Esophagus muscularis mucosa (tissue), 4 donors: ENCODE measurements around the gene KCNA3. TPM values are rescaled to one million over a fixed set of nuclear protein-coding genes. Genes with fewer than 3 reads are reported as not detected.

Experiments used
- DNase-seq: peaks from one replicate; pipeline ENCODE4 v3.0.0-alpha.2; 2017; ENCODE audit errors: extremely low spot score
- H3K27ac ChIP-seq, 4 donors: fragments of 200-600 bp; sonication (generic); replicated peaks in 1 of 4; 1 replicate in 3 of 4; 2 replicates in 1 of 4; pipeline ENCODE4 v1.5.1; 2016 to 2019; ENCODE audit warnings: mild to moderate bottlenecking in 1 of 4
- H3K27me3 ChIP-seq, 4 donors: fragments of 200-600 bp; sonication (generic); one replicate each; pipeline versions ENCODE4 v1.5.1 to v1.6.0; 2016 to 2019
- H3K36me3 ChIP-seq, 4 donors: fragments of 200-600 bp; sonication (generic); one replicate each; pipeline ENCODE4 v1.5.1; 2016 to 2019
- H3K4me1 ChIP-seq, 4 donors: fragments of 200-600 bp; sonication (generic); one replicate each; pipeline ENCODE4 v1.5.1; 2016 to 2019
- H3K4me3 ChIP-seq, 4 donors: fragments of 200-600 bp; sonication (generic); 1 replicate in 2 of 4; 2 replicates in 2 of 4; pipeline ENCODE4 v1.5.1; 2016 to 2019; ENCODE audit warnings: mild to moderate bottlenecking in 4 of 4, moderate library complexity in 1 of 4
- H3K9me3 ChIP-seq, 4 donors: fragments of 200-600 bp; sonication (generic); 1 replicate in 3 of 4; 2 replicates in 1 of 4; pipeline ENCODE4 v1.5.1; 2016 to 2019
- CTCF ChIP-seq, 3 experiments: fragments of 200-600 bp in 2 of 3; fragments of 450-650 bp in 1 of 3; sonication (generic) in 2 of 3; IDR thresholded peaks; one replicate each; pipeline ENCODE4 v1.5.1; 2017 to 2019; ENCODE audit warnings: antibody characterized with exemption in 3 of 3, mild to moderate bottlenecking in 2 of 3, moderate library complexity in 1 of 3
- EP300 ChIP-seq: sonication (generic); formaldehyde crosslinking; IDR thresholded peaks from one replicate; pipeline ENCODE4 v1.6.1; 2017; ENCODE audit warnings: antibody characterized with exemption
- POLR2A ChIP-seq: fragments of 450-650 bp; IDR thresholded peaks from one replicate; pipeline ENCODE4 v1.6.1; 2017; ENCODE audit warnings: antibody characterized with exemption, moderate library complexity, mild to moderate bottlenecking, low read depth
- POLR2AphosphoS5 ChIP-seq, 2 donors: sonication (generic); formaldehyde crosslinking; IDR thresholded peaks; one replicate each; pipeline ENCODE4 v1.6.1; 2017; ENCODE audit warnings: antibody characterized with exemption in 2 of 2
- WGBS: methylation state at CpG from one replicate; pipeline ENCODE4 v1.1.5; 2018; 5-methylcytosine and 5-hydroxymethylcytosine counted together
- intact Hi-C: fragments of 100-400 bp; cut with DNase I; formaldehyde crosslinking; loops from one replicate; pipeline ENCODE4 v1.15.1; 2023
- total RNA-seq, 4 donors: library from RNA; depleted of rRNA; stranded (reverse); fragments of >200 nt; gene quantifications; one replicate each; pipeline versions ENCODE4 v1.1.0 to v1.2.1, GENCODE V29; 2016

Gene KCNA3
- total RNA-seq, 4 donors from 2014 or later: 0.80 to 3.1 (median 1.6) TPM

GRCh38 chr1:110638556-110638955 is 36.2 kb downstream of the KCNA3 start:
- Histone ChIP-seq H3K27ac (no peak overlapping the region), H3K9me3 (no peaks in the 10 kb centered on the region), H3K4me1 (peaks cover 14 to 19% (median 18%) of the 10 kb centered on the region in 4 donors), H3K36me3 (no peaks in the 10 kb centered on the region), H3K4me3 (no peak overlapping the region), H3K27me3 (peaks cover 0 to under 1% (median 0%) of the 10 kb centered on the region in 4 donors)
- TF ChIP-seq POLR2AphosphoS5 (IDR thresholded peaks at IDR 0.05) (no peak), POLR2A (no peak), EP300 (no peak), CTCF (IDR thresholded peaks at IDR 0.05) (no peak)
- 85% methylated on average over 6 of the region's 6 CpGs for WGBS
- DNase-seq: no peak
- intact Hi-C loops: no loop called here

GRCh38 chr1:110638058-110638457 is 36.7 kb downstream of the KCNA3 start:
- no peaks in the 10 kb centered on the region for H3K36me3 ChIP-seq
- H3K27ac ChIP-seq: no peak overlapping the region
- no peak overlapping the region for H3K4me3 ChIP-seq
- intact Hi-C loops: no loop called here
- DNase-seq: no peak
- WGBS: 96% methylated on average over 2 of the region's 2 CpGs
- peaks cover 15 to 21% (median 18%) of the 10 kb centered on the region in 4 donors for H3K4me1 ChIP-seq
- no peaks in the 10 kb centered on the region for H3K9me3 ChIP-seq
- no peaks in the 10 kb centered on the region for H3K27me3 ChIP-seq
- TF ChIP-seq EP300: no peak
- TF ChIP-seq POLR2A: no peak
- no peak for TF ChIP-seq CTCF (IDR thresholded peaks at IDR 0.05)
- TF ChIP-seq POLR2AphosphoS5 (IDR thresholded peaks at IDR 0.05): no peak

- WGBS: 80% methylated on average over 1 of the region's 3 CpGs
- TF ChIP-seq CTCF (IDR thresholded peaks at IDR 0.05): no peak
- no peak for TF ChIP-seq POLR2AphosphoS5 (IDR thresholded peaks at IDR 0.05)
- TF ChIP-seq POLR2A: no peak
- TF ChIP-seq EP300: no peak
- Histone ChIP-seq H3K27me3 (no peaks in the 10 kb centered on the region), H3K27ac (no peak overlapping the region), H3K4me3 (no peak overlapping the region), H3K36me3 (no peaks in the 10 kb centered on the region), H3K9me3 (no peaks in the 10 kb centered on the region), H3K4me1 (peaks cover 15 to 21% (median 18%) of the 10 kb centered on the region in 4 donors)
- intact Hi-C loops: no loop called here
- DNase-seq: no peak
Observed at GRCh38 chr1:110637475-110637874, 37.3 kb downstream of the KCNA3 start.

GRCh38 chr1:110636149-110636935 is 38.4 kb downstream of the KCNA3 start:
- intact Hi-C loops: no loop called here
- DNase-seq: no peak
- H3K27me3 ChIP-seq: peaks cover 0 to 2% (median 0%) of the 10 kb centered on the region in 4 donors
- no peak overlapping the region for H3K27ac ChIP-seq
- TF ChIP-seq EP300 (no peak), CTCF (IDR thresholded peaks at IDR 0.05) (no peak), POLR2AphosphoS5 (IDR thresholded peaks at IDR 0.05) (no peak), POLR2A (no peak)
- no peaks in the 10 kb centered on the region for H3K9me3 ChIP-seq
- no peak overlapping the region for H3K4me3 ChIP-seq
- H3K36me3 ChIP-seq: no peaks in the 10 kb centered on the region
- WGBS: 94% methylated on average over 4 of the region's 4 CpGs
- H3K4me1 ChIP-seq: peaks cover 15 to 21% (median 18%) of the 10 kb centered on the region in 4 donors
